Measurements from ENCODE around the gene SLC12A7. TPM values are rescaled to one million over a fixed set of nuclear protein-coding genes. Genes with fewer than 3 reads are reported as not detected.

The SLC12A7 gene
- total and polyA plus RNA-seq, 9 donors: 5.9 to 33.9 (median 23.0) TPM

DNA sequence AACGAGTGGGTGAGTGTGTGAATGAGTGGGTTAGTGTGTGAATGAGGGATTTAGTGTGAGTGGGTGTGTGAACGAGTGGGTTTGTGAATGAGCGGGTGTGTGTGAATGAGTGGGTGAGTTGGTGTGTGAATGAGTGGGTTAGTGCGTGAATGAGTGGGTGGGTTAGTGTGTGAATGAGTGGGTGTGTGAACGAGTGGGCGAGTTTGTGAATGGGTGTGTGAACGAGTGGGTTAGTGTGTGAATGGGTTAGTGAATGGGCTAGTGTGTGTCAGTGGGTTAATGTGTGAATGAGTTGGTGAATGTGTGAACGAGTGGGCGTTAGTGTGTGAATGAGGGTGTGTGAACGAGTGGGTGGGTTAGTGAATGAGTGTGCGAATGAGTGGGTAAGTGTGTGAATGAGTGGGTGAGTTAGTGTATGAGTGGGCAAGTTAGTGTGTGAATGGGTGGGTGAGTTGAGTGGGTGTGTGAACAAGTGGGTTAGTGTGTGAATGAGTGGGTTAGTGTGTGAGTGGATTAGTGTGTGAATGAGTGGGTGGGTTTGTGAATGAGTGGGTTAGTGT lies 63.6 kb downstream of the SLC12A7 start:
- H3K36me3 ChIP-seq: no peaks in the 10 kb centered on the region
- intact Hi-C loops (cut with DNase I): no loop called here
- H3K4me3 ChIP-seq: no peak overlapping the region
- H3K27me3 ChIP-seq: no peaks in the 10 kb centered on the region
- H3K4me1 ChIP-seq (ENCODE audit: insufficient read depth): no peaks in the 10 kb centered on the region
- DNase-seq: no peak
- H3K9me3 ChIP-seq: no peaks in the 10 kb centered on the region
- TF ChIP-seq EP300 (IDR thresholded peaks at IDR 0.05) (no peak), POLR2A (IDR thresholded peaks at IDR 0.05) (no peak)
- TF ChIP-seq, protein P1, sequence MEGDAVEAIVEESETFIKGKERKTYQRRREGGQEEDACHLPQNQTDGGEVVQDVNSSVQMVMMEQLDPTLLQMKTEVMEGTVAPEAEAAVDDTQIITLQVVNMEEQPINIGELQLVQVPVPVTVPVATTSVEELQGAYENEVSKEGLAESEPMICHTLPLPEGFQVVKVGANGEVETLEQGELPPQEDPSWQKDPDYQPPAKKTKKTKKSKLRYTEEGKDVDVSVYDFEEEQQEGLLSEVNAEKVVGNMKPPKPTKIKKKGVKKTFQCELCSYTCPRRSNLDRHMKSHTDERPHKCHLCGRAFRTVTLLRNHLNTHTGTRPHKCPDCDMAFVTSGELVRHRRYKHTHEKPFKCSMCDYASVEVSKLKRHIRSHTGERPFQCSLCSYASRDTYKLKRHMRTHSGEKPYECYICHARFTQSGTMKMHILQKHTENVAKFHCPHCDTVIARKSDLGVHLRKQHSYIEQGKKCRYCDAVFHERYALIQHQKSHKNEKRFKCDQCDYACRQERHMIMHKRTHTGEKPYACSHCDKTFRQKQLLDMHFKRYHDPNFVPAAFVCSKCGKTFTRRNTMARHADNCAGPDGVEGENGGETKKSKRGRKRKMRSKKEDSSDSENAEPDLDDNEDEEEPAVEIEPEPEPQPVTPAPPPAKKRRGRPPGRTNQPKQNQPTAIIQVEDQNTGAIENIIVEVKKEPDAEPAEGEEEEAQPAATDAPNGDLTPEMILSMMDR (IDR thresholded peaks at IDR 0.05): no peak
- H3K27ac ChIP-seq: no peak overlapping the region
- WGBS, 3 donors: 79 to 87% (median 83%) methylated on average over 11 of the region's 11 CpGs

DNA sequence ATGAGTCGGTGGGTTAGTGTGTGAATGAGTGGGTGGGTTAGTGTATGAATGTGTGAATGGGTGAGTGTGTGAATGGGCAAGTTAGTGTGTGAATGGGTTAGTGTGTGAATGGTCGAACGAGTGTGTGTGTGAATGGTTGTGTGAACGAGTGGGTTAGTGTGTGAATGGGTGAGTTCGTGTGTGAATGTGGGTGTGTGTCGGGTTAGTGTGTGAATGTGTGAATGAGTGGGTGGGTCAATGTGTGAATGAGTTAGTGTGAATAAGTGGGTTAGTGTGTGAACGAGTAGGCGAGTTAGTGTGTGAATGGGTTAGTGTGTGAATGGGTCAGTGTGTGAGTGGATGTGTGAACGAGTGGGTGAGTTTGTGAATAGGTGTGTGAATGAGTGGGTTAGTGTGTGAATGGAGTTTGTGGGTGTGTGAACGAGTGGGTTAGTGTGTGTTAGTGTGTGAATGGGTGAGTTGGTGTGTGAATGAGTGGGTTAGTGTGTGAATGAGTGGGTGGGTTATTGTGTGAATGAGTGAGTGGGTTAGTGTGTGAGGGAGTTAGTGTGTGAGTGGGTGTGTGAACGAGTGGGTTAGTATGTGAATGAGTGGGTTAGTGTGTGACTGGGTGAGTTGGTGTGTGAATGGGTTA lies 64.4 kb downstream of the SLC12A7 start:
- Histone ChIP-seq H3K27ac (no peak overlapping the region), H3K9me3 (no peaks in the 10 kb centered on the region), H3K4me3 (no peak overlapping the region), H3K4me1 (ENCODE audit: insufficient read depth) (no peaks in the 10 kb centered on the region), H3K36me3 (no peaks in the 10 kb centered on the region), H3K27me3 (no peaks in the 10 kb centered on the region)
- WGBS, 3 donors: 85 to 89% (median 88%) methylated on average over 11 of the region's 11 CpGs
- intact Hi-C loops (cut with DNase I): no loop called here
- DNase-seq: no peak
- TF ChIP-seq POLR2A (IDR thresholded peaks at IDR 0.05) (no peak), EP300 (IDR thresholded peaks at IDR 0.05) (no peak)
- TF ChIP-seq, protein P1 (IDR thresholded peaks at IDR 0.05): no peak

DNA sequence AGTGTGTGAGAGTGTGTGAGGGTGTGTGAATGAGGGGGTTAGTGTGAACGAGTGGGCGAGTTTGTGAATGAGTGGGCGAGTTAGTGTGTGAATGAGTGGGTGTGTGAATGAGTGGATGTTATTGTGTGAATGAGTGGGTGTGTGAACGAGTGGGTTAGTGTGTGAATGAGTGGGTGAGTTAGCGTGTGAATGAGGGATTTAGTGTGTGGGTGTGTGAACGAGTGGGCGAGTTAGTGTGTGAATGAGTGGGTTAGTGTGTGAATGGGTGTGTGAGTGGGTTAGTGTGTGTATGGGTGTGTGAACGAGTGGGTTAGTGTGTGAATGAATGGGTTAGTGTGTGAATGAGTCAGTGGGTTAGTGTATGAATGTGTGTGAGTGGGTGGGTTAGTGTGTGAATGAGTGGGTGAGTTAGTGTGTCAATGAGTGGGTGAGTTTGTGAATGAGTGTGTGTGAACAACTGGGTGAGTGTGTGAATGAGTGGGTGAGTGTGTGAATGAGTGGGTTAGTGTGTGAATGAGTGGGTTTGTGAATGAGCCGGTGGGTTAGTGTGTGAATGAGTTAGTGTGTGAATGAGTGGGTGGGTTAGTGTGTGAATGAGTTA lies 65.8 kb downstream of the SLC12A7 start:
- Histone ChIP-seq H3K4me1 (ENCODE audit: insufficient read depth) (no peaks in the 10 kb centered on the region), H3K27ac (no peak overlapping the region), H3K9me3 (no peaks in the 10 kb centered on the region), H3K4me3 (no peak overlapping the region), H3K36me3 (no peaks in the 10 kb centered on the region), H3K27me3 (no peaks in the 10 kb centered on the region)
- TF ChIP-seq POLR2A (IDR thresholded peaks at IDR 0.05) (no peak), EP300 (IDR thresholded peaks at IDR 0.05) (no peak)
- TF ChIP-seq, protein P1 (IDR thresholded peaks at IDR 0.05): no peak
- DNase-seq: no peak
- intact Hi-C loops (cut with DNase I): no loop called here
- WGBS, 3 donors: 86% methylated on average over 9 of the region's 9 CpGs

DNA sequence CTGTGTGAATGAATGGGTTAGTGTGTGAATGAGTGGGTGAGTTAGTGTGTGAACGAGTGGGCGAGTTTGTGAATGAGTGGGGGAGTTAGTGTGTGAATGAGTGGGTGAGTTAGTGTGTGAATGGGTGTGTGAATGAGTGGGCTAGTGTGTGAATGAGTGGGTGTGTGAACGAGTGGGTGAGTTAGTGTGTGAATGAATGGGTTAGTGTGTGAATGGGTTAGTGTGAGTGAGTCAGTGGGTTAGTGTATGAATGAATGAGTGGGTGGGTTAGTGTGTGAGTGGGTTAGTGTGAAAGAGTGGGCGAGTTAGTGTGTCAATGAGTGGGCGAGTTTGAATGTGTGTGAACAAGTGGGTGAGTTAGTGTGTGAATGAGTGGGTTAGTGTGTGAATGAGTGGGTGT lies 67.7 kb downstream of the SLC12A7 start:
- H3K27ac ChIP-seq: no peak overlapping the region
- TF ChIP-seq EP300 (IDR thresholded peaks at IDR 0.05) (no peak), POLR2A (IDR thresholded peaks at IDR 0.05) (no peak)
- TF ChIP-seq, protein P1 (IDR thresholded peaks at IDR 0.05): no peak
- no peaks in the 10 kb centered on the region for H3K27me3 ChIP-seq
- no peaks in the 10 kb centered on the region for H3K36me3 ChIP-seq
- no peak overlapping the region for H3K4me3 ChIP-seq
- H3K9me3 ChIP-seq: no peaks in the 10 kb centered on the region
- no peak for DNase-seq
- WGBS, 3 donors: 81 to 86% (median 84%) methylated on average over 5 of the region's 5 CpGs
- intact Hi-C loops (cut with DNase I): no loop called here
- H3K4me1 ChIP-seq (ENCODE audit: insufficient read depth): no peaks in the 10 kb centered on the region

All from ovary (tissue), 9 donors.